MM.1S (cell line): Measurements from ENCODE around the gene MACROD1.

Experiments
- DNase-seq: peaks from one replicate; pipeline ENCODE4 v3.0.0-alpha.2; 2015
- H2AFZ ChIP-seq: fragments of 300-600 bp; sonication (generic); 2 replicates; pipeline ENCODE4 v1.6.0; 2016; ENCODE audit warnings: antibody characterized with exemption, low read length
- H3F3A ChIP-seq: fragments of 300-600 bp; sonication (generic); 2 replicates; pipeline ENCODE4 v1.6.1; 2016; ENCODE audit warnings: mild to moderate bottlenecking, antibody characterized with exemption, low read length, moderate library complexity, mixed read lengths; ENCODE audit not compliant: insufficient read depth
- H3K27ac ChIP-seq: fragments of 300-600 bp; sonication (generic); 2 replicates; pipeline ENCODE4 v1.5.1; 2016; ENCODE audit warnings: mild to moderate bottlenecking, low read length
- H3K27me3 ChIP-seq: fragments of 300-600 bp; sonication (generic); replicated peaks from 2 replicates; pipeline ENCODE4 v1.6.0; 2016; ENCODE audit warnings: low read length; ENCODE audit not compliant: insufficient read depth
- H3K36me3 ChIP-seq: fragments of 300-600 bp; sonication (generic); replicated peaks from 2 replicates; pipeline ENCODE4 v1.6.1; 2016; ENCODE audit warnings: mild to moderate bottlenecking, low read length, mixed read lengths; ENCODE audit not compliant: insufficient read depth
- H3K4me1 ChIP-seq: fragments of 300-600 bp; sonication (generic); 2 replicates; pipeline ENCODE4 v1.6.1; 2016; ENCODE audit warnings: low read length, mixed read lengths
- H3K4me2 ChIP-seq: fragments of 300-600 bp; sonication (generic); 2 replicates; pipeline ENCODE4 v1.6.0; 2016; ENCODE audit warnings: low read depth, low read length
- H3K4me3 ChIP-seq: fragments of 300-600 bp; sonication (generic); 2 replicates; pipeline ENCODE4 v1.5.1; 2016; ENCODE audit warnings: low read length, mixed read lengths
- H3K79me2 ChIP-seq: fragments of 300-600 bp; sonication (generic); 2 replicates; pipeline ENCODE4 v1.6.1; 2016; ENCODE audit warnings: mixed run types, low read length, mixed read lengths
- H3K9ac ChIP-seq: fragments of 300-600 bp; sonication (generic); 2 replicates; pipeline ENCODE4 v1.6.1; 2016; ENCODE audit warnings: low read length, mixed read lengths
- H3K9me2 ChIP-seq: fragments of 300-600 bp; sonication (generic); replicated peaks from 2 replicates; pipeline ENCODE4 v1.6.1; 2016; ENCODE audit warnings: mild to moderate bottlenecking, low read length, mixed read lengths; ENCODE audit not compliant: insufficient read depth
- H3K9me3 ChIP-seq: fragments of 300-600 bp; sonication (generic); replicated peaks from 2 replicates; pipeline ENCODE4 v1.6.1; 2016; ENCODE audit warnings: mild to moderate bottlenecking, low read length, mixed read lengths; ENCODE audit not compliant: insufficient read depth
- H4K20me1 ChIP-seq: fragments of 300-600 bp; sonication (generic); 2 replicates; pipeline ENCODE4 v1.6.1; 2016; ENCODE audit warnings: mild to moderate bottlenecking, low read length, moderate library complexity, mixed read lengths; ENCODE audit not compliant: insufficient read depth
- CTCF ChIP-seq: fragments of 300-600 bp; sonication (generic); IDR thresholded peaks from 2 replicates; pipeline ENCODE4 v1.5.1; 2016; ENCODE audit warnings: antibody characterized with exemption, low read length, mixed read lengths
- EZH2 ChIP-seq: fragments of 300-600 bp; sonication (generic); optimal IDR thresholded peaks from 2 replicates; pipeline ENCODE3; 2017; ENCODE audit warnings: low read depth, mild to moderate bottlenecking, antibody characterized with exemption, low read length, mixed read lengths
- EZH2phosphoT487 ChIP-seq: fragments of 300-600 bp; sonication (generic); IDR thresholded peaks from 2 replicates; pipeline ENCODE4 v1.6.1; 2018; ENCODE audit warnings: antibody characterized with exemption, low read length

MACROD1 gene

GRCh38 chr11:64094463-64095260 lies 71.3 kb downstream of the MACROD1 start:
- Histone ChIP-seq H3K4me1 (no peaks in the 10 kb centered on the region), H3K27ac (no peak overlapping the region), H3K27me3 (no peaks in the 10 kb centered on the region), H3F3A (no peaks in the 10 kb centered on the region), H3K9ac (no peak overlapping the region), H3K4me3 (no peak overlapping the region), H4K20me1 (no peaks in the 10 kb centered on the region), H3K9me2 (no peaks in the 10 kb centered on the region), H3K4me2 (no peak overlapping the region), H3K36me3 (no peaks in the 10 kb centered on the region), H3K79me2 (no peaks in the 10 kb centered on the region), H2AFZ (no peak overlapping the region), H3K9me3 (no peaks in the 10 kb centered on the region)
- TF ChIP-seq EZH2phosphoT487 (no peak), CTCF (no peak), EZH2 (no peak)
- no peak for DNase-seq

- H3K9me3 ChIP-seq, result no peaks in the 10 kb centered on the region
- no peak overlapping the region for H3K4me2 ChIP-seq
- H3K4me3 ChIP-seq, result no peak overlapping the region
- no peak for TF ChIP-seq EZH2
- TF ChIP-seq CTCF, result no peak
- TF ChIP-seq EZH2phosphoT487, result no peak
- no peak overlapping the region for H2AFZ ChIP-seq
- no peaks in the 10 kb centered on the region for H3F3A ChIP-seq
- H3K79me2 ChIP-seq, result no peaks in the 10 kb centered on the region
- no peaks in the 10 kb centered on the region for H3K36me3 ChIP-seq
- no peaks in the 10 kb centered on the region for H3K4me1 ChIP-seq
- H4K20me1 ChIP-seq, result no peaks in the 10 kb centered on the region
- no peak overlapping the region for H3K27ac ChIP-seq
- no peaks in the 10 kb centered on the region for H3K9me2 ChIP-seq
- no peak overlapping the region for H3K9ac ChIP-seq
- DNase-seq, result no peak
- no peaks in the 10 kb centered on the region for H3K27me3 ChIP-seq
These were observed 72.5 kb downstream of the MACROD1 start for GRCh38 chr11:64093233-64094039.

GRCh38 chr11:64092761-64093136 lies 73.2 kb downstream of the MACROD1 start:
- DNase-seq, result no peak
- Histone ChIP-seq H3K27me3 (no peaks in the 10 kb centered on the region), H3K36me3 (no peaks in the 10 kb centered on the region), H4K20me1 (no peaks in the 10 kb centered on the region), H3F3A (no peaks in the 10 kb centered on the region), H3K9me3 (no peaks in the 10 kb centered on the region), H2AFZ (no peak overlapping the region), H3K4me1 (no peaks in the 10 kb centered on the region), H3K27ac (no peak overlapping the region), H3K79me2 (no peaks in the 10 kb centered on the region), H3K9me2 (no peaks in the 10 kb centered on the region), H3K4me3 (no peak overlapping the region), H3K9ac (no peak overlapping the region), H3K4me2 (no peak overlapping the region)
- no peak for TF ChIP-seq EZH2phosphoT487
- no peak for TF ChIP-seq EZH2
- TF ChIP-seq CTCF, result no peak
